Superior temporal gyrus (tissue), 1 donor: ENCODE data around the gene UXT.
A peak's percentile ranks its signal among the peaks of the same experiment; 100 is the strongest.

ENCODE experiments used
- DNase-seq: peaks from one replicate; pipeline ENCODE4 v3.0.0-alpha.2; 2016; ENCODE audit errors: extremely low spot score

The UXT gene

GRCh38 chrX:47649781-47650163 lies 9.2 kb downstream of the UXT start:
- DNase-seq = no peak

- no peak for DNase-seq
These were observed 9.7 kb downstream of the UXT start for GRCh38 chrX:47649271-47649670.

DNA sequence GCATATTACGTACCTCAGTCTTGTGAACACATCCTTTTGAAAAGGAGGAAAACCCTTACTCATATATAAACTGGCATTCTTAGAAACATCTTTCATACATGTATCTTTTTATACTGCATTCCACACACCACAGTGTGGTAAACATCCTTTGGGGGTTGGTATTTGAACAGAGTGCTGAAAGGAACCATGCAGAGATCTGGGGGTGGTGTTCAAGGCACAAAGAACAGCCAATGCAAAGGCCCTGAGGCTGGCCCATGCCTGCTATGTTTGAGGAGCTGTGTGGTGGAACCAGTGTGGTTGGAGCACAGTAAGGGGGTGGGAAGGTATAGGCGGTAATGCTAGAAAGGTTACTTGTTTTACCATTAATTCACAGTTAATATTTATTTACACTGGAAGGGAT lies 10.6 kb downstream of the UXT start:
- DNase-seq = no peak

GRCh38 chrX:47646636-47647035 lies 12.3 kb downstream of the UXT start:
- DNase-seq = no peak

DNA sequence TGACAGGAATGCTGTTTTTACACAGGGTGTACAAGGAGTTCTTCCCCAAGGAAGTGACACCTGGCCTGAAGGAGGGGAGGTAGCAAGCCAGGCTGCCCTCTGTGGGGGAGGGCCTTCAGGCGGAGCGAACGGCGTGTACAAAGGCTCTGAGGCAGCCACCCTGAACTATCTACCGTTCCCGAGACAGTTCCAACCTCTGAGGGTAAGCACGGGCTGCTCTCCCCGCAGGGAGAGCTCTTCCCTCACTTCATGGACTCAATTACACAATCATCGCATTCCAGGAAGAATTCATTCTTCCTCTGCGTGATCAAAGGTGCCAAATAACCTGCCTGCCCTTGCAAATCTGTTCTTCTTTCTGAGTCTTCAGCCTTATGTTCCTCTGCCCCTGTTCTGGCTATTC lies 13.4 kb downstream of the UXT start:
- no peak for DNase-seq

DNA sequence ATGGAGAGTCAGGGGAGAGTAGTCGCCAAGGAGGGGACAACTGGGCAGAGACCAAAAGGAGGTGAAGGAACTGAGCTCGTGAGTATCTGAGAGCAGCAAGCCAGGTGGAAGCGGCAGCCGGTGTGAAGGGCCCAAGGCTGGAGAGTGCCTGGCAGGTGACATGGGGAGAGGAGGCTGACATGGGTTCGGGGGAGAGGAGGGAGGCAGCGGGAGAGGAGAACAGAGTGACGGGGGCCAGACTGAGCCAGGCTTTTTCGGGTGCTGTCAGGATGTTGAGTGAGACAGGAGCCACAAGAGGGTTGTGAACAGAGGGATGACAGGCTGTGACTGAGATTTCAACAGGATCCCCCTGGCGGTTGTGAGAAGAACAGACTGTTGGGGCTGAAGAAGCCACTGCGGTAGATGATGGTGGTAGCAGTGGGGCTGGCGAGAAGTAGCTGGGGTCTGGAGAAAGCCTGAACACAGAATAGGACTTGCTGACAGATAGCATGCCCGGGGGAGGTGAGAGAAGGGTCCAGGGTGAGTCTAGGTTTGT lies 14.4 kb downstream of the UXT start:
- DNase-seq = no peak

DNA sequence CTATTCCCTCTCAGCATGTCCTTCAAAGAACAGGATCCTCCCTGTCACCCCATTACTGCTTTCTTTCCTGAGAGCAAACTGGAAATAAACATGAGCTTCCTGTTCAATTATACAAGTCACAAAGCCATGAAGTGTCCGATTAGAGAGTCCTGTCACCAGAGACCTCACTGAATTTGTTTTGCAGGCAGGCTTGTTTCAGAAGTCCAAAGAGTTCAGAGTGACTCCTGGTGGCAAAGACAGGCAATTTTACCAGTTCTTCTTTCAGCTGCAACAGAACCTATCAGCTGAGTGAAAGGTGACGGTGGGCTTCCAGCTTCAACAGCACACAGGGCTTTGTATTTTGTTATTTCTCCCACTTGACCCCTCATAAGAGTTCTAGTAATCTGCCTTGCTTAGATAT lies 15.1 kb downstream of the UXT start:
- no peak for DNase-seq

DNA sequence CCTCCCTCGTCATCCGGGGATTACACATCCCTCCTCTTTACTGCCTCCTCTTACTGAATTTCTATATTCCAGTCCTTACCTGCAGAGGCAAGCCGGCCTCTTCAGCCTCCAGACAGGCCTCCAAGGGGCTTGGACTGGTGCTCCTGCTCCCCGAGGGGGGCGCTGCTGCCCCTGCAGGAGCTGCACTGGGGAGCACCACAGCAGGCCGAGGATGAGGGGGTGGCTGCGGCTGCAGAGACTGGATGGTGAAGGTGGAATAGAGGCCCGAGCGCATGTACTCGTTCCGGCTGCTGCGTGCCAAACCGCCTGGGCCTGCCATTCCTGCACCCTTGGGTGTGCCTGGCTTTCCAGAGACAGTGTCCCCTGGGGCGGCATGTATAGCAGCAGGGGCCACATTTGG lies 20.2 kb downstream of the UXT start:
- no peak for DNase-seq

- no peak for DNase-seq
These were observed 21.3 kb downstream of the UXT start for GRCh38 chrX:47637546-47638195.

GRCh38 chrX:47634871-47635575 lies 24.0 kb downstream of the UXT start:
- DNase-seq = no peak

DNA sequence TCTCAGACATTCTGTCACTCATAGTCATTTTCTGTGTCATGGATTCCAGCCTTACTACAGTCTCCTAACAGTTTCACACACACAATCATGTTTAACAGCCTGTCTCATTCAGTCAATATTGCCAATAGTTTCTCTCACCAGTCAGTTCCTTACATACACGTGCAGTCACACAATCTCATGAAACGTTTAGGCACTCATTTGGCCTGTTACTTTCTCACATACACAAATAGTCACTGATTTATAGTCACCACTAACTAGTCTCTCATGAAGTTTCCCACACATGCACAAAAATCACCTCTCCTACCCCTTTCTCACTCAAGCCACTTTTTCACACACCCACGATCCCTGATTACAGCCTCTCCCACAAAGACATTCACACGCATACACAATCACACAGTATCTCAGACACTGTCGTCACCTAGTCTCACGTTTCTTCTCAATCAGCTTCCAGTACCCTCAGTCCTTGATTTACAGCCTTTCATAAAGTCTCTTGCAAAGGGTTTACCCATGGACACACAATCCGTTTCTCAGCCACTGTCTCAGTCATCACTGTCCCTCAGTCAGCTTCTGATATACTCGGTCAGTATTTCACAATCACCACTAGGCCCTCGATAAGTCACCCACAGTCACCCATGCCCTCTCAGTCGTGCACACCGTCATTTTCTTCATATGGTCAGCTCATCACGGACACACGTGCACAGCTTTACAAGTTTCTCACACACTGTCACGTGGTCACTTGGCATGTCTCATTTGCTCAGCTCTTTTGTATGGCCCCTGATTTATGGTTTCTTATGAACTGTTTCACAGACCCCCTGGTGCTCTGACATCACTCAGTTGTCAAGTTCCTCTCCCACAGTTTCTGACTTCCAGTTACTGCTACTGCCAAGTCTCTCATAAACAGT lies 25.0 kb downstream of the UXT start:
- DNase-seq = no peak

DNA sequence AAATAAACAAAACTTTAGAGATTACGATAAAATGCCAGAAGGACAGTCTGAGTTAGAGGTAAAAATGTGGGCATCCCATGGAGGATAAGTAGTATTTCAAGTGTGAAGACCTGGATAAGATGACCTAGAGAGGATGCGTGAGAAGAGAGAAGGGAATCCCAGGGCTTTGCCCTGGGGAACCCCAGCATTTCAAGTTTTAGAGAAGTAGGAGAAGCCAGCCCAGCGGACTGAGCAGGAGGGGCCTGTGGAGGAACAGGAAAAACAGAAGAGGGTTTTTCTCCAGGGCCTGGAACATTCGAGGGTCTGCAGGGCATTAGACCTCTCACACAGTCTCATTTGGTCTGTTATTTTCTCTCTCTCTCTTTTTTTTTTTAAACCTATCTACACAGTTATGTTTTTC lies 26.3 kb downstream of the UXT start:
- no peak for DNase-seq

GRCh38 chrX:47631676-47632075 lies 27.3 kb downstream of the UXT start:
- DNase-seq = no peak

GRCh38 chrX:47629419-47630200 lies 29.4 kb downstream of the UXT start, which contains the start of gene CFP:
TSS of gene CFP (minus strand) at chrX:47629930. CDS start at chrX:47629844, 86 bp downstream.
- DNase-seq = no peak

DNA sequence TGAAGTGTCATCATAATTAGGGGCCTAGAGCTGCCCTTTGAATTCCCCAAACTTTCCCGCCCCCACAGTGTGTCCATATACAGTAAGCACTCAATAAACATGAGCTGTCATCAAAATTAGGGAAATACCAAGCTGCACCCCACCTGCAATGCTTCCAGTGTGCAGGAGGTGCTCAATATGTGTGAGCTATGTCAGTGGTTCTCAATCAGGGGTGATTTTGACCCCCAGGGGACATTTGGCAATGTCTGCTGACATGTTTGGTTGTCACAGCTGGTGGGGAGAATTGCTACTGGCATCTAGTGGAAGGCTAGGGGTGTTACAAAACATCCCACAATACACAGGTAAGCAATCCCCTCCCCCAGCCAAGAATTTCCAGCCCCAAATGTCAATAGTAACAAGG lies 30.0 kb downstream of the UXT start:
- DNase-seq = no peak

DNA sequence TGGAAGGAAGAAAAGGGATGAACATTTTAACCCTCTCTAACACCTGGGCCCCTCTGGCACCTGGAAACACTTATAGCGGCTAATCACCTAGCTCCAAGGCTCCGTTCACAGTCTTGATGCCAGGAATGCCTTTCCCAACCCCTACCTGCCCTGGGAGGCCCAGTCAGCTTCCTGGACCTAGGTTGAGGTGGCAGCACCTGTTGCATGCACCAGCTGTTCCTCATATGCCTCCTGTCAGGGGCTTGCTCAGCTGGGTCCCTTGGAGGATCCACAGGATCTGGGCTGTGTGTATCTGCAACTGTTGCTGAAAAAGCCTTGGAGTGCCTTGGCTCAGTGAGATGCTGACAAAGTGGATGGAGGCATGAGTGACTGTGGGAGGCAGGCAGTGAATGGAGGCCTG lies 33.6 kb downstream of the UXT start:
- DNase-seq = no peak

DNA sequence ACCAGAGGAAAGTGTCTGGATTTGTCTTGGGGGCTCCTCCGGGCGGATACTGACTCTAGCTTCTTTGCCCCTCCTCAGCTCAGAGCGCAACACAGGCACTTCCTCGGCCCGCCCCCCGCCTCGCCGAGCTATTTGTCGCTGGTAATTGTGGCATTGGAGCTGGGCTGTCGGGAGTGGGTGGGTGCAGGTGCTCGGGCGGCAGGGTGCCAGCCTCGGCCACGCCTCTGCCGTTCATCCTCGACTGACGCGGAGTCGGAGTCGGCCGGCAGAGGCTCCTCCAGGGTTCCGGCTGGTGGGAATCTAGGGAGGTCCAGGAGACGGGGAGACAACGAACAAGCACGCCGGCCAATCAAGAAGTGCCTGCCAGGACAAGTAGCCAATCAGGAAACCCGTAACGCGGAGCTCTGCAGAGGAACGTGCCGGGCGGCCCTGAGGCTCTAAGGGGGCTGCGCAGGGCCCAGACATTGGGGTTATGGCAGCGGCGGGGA lies 35.4 kb downstream of the UXT start:
- DNase-seq = peak; percentile 53

GRCh38 chrX:47621851-47622250 lies 37.1 kb downstream of the UXT start:
- no peak for DNase-seq

DNA sequence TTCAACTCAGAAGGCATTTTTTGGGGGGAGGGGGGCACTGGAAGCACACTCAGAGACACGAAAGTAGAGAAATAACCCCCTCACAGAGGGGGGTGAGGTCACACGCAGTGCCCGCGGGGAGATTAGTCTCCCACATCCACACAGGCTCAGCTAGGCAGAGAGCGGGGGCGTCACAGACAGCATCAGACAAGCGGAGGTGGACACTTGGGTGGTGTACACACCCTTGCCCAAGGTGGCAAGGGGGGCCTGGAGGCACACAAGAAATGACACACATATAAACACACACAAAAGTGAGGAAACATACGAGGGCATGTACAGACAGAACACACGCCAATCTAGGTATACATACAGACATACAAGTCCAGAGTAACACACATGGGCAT lies 38.7 kb downstream of the UXT start:
- DNase-seq = no peak

GRCh38 chrX:47619486-47620302 lies 39.3 kb downstream of the UXT start, which contains the start of gene SYN1:
TSS of gene SYN1 (minus strand) at chrX:47619857. CDS start at chrX:47619728, 129 bp downstream.
- DNase-seq = peak; percentile 64
